ENCODE measurements around the gene PDE7B.

GRCh38 chr6:135861189-135861588 lies 9.7 kb downstream of the PDE7B start:
- TF ChIP-seq CTCF (IDR thresholded peaks at IDR 0.05) (no peak), POLR2AphosphoS5 (IDR thresholded peaks at IDR 0.05; ENCODE audit: low read depth, low read length) (no peak)

Data from Panc1 (cell line).